ENCODE data around the gene GDPD4. TPM values are rescaled to one million over a fixed set of nuclear protein-coding genes. Genes with fewer than 3 reads are reported as not detected.

GDPD4 gene
- total RNA-seq, 2 donors from 2014 or later: not detected

DNA sequence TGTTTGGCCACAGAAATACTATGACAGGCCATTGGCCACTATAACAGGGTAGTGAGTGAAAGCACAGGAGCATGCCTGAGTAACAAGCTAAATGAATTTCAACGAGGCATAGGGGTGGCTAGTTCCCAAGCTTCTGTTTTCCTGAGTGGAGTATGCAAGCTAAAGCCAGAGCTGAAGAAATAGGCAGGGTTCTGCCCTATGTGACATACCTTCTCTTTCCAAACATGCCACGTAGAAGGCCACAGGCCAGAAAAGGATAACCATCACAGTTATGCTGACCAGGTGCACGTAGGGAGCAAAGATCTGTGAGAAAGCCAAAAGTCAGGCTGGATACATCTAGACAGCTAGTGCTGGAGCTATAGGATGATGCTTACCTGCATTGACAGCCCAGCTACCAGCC is 30.6 kb downstream of the GDPD4 start:
- Mint-ChIP-seq H3K4me3 (no peak overlapping the region), H3K27ac (no peak overlapping the region), H3K4me1 (no peaks in the 10 kb centered on the region), H3K9me3 (no peaks in the 10 kb centered on the region), H3K27me3 (ENCODE audit: insufficient read depth) (no peaks in the 10 kb centered on the region), H3K36me3 (ENCODE audit: low read depth) (no peaks in the 10 kb centered on the region)
- 86 to 97% methylated on average over 3 of the region's 3 CpGs for WGBS, 2 experiments (ENCODE audit: insufficient coverage in 1 of 2, insufficient read length in 1 of 2)
- Histone ChIP-seq H3K4me3 (ENCODE audit: low read length) (no peak overlapping the region), H3K4me1 (ENCODE audit: control insufficient read depth, insufficient read depth, low read length) (no peaks in the 10 kb centered on the region), H3K9me3 (ENCODE audit: control insufficient read depth, low read length) (no peaks in the 10 kb centered on the region), H3K9ac (ENCODE audit: extremely low read depth, low read length, poor library complexity, severe bottlenecking) (no peak overlapping the region), H3K27ac (ENCODE audit: low read depth, low read length) (no peak overlapping the region), H3K36me3 (ENCODE audit: control insufficient read depth, insufficient read depth, low read length) (no peaks in the 10 kb centered on the region), H3K27me3 (ENCODE audit: control insufficient read depth, insufficient read depth, low read length, poor library complexity, severe bottlenecking) (no peaks in the 10 kb centered on the region)
- no peak for DNase-seq
- TF ChIP-seq, protein P1, sequence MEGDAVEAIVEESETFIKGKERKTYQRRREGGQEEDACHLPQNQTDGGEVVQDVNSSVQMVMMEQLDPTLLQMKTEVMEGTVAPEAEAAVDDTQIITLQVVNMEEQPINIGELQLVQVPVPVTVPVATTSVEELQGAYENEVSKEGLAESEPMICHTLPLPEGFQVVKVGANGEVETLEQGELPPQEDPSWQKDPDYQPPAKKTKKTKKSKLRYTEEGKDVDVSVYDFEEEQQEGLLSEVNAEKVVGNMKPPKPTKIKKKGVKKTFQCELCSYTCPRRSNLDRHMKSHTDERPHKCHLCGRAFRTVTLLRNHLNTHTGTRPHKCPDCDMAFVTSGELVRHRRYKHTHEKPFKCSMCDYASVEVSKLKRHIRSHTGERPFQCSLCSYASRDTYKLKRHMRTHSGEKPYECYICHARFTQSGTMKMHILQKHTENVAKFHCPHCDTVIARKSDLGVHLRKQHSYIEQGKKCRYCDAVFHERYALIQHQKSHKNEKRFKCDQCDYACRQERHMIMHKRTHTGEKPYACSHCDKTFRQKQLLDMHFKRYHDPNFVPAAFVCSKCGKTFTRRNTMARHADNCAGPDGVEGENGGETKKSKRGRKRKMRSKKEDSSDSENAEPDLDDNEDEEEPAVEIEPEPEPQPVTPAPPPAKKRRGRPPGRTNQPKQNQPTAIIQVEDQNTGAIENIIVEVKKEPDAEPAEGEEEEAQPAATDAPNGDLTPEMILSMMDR (conservative IDR thresholded peaks at IDR 0.05): no peak

DNA sequence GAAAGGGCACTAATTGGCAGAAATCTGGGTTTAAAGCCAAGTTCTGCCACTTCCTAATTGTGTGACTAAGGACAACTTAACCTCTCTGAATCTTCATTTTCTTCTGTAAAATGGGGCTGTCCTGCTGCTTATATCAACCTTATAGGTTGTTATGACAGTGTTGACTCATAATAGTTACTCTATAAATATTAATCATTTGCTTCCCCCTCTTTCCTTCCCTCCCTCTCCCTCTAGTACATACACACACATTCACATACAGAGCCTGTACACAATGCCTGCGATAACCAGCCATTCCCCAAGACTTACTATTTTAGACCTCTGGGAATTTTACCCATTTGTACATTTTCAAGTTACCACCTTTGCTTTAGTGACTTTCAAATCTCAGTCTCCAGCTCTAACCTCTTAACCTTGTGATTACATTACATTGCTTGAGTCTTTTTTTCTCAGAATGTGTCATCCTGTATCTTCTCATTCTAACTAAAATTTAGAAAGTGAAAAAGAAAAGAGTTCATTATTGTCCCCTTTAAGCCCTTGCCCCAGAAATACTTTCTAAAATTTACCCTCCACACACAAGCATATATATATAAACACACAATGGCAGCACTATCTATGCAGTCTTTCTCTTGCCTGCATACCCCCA is 31.9 kb downstream of the GDPD4 start:
- WGBS, 2 experiments (ENCODE audit: insufficient coverage in 1 of 2, insufficient read length in 1 of 2): 90 to 100% methylated on average over 1 of the region's 1 CpG
- Histone ChIP-seq H3K4me3 (ENCODE audit: low read length) (no peak overlapping the region), H3K4me1 (ENCODE audit: control insufficient read depth, insufficient read depth, low read length) (no peaks in the 10 kb centered on the region), H3K9ac (ENCODE audit: extremely low read depth, low read length, poor library complexity, severe bottlenecking) (no peak overlapping the region), H3K36me3 (ENCODE audit: control insufficient read depth, insufficient read depth, low read length) (no peaks in the 10 kb centered on the region), H3K9me3 (ENCODE audit: control insufficient read depth, low read length) (no peaks in the 10 kb centered on the region), H3K27me3 (ENCODE audit: control insufficient read depth, insufficient read depth, low read length, poor library complexity, severe bottlenecking) (no peaks in the 10 kb centered on the region), H3K27ac (ENCODE audit: low read depth, low read length) (no peak overlapping the region)
- TF ChIP-seq, protein P1 (conservative IDR thresholded peaks at IDR 0.05): no peak
- Mint-ChIP-seq H3K27me3 (ENCODE audit: insufficient read depth) (no peaks in the 10 kb centered on the region), H3K36me3 (ENCODE audit: low read depth) (no peaks in the 10 kb centered on the region), H3K4me3 (no peak overlapping the region), H3K9me3 (no peaks in the 10 kb centered on the region), H3K27ac (no peak overlapping the region), H3K4me1 (no peaks in the 10 kb centered on the region)
- no peak for DNase-seq

DNA sequence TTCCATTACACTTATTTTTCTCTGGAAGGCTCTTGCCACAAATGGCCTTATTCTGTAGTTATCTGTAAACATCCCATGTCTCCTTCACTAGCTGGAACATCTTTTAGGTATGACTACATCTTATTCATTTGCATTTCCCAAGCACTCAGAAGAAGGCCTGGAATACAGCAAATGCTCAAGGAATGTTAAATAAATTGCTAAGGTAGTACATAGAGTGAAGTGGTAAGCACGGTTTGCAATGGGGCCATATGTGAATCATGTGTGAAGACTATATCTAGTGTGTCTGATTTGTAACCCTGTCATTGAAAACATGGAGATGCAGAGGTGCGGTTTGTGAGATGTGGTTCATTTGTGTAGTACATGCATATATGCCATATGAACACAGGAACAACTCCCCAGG is 33.5 kb downstream of the GDPD4 start:
- TF ChIP-seq, protein P1 (conservative IDR thresholded peaks at IDR 0.05): no peak
- Mint-ChIP-seq H3K4me1 (no peaks in the 10 kb centered on the region), H3K27ac (no peak overlapping the region), H3K4me3 (no peak overlapping the region), H3K9me3 (no peaks in the 10 kb centered on the region), H3K27me3 (ENCODE audit: insufficient read depth) (no peaks in the 10 kb centered on the region), H3K36me3 (ENCODE audit: low read depth) (no peaks in the 10 kb centered on the region)
- 89 to 100% methylated on average over 1 to 2 of the region's 2 CpGs for WGBS, 2 experiments (ENCODE audit: insufficient coverage in 1 of 2, insufficient read length in 1 of 2)
- H3K36me3 ChIP-seq (ENCODE audit: control insufficient read depth, insufficient read depth, low read length): no peaks in the 10 kb centered on the region
- H3K9ac ChIP-seq (ENCODE audit: extremely low read depth, low read length, poor library complexity, severe bottlenecking): no peak overlapping the region
- no peaks in the 10 kb centered on the region for H3K4me1 ChIP-seq (ENCODE audit: control insufficient read depth, insufficient read depth, low read length)
- DNase-seq: no peak
- no peaks in the 10 kb centered on the region for H3K9me3 ChIP-seq (ENCODE audit: control insufficient read depth, low read length)
- no peak overlapping the region for H3K27ac ChIP-seq (ENCODE audit: low read depth, low read length)
- H3K4me3 ChIP-seq (ENCODE audit: low read length): no peak overlapping the region
- H3K27me3 ChIP-seq (ENCODE audit: control insufficient read depth, insufficient read depth, low read length, poor library complexity, severe bottlenecking): no peaks in the 10 kb centered on the region
